Measurements from ENCODE around the gene SCAMP4. TPM values are rescaled to one million over a fixed set of nuclear protein-coding genes. Genes with fewer than 3 reads are reported as not detected.

The SCAMP4 gene
- total RNA-seq, 6 experiments from 2014 or later: 51.7 to 84.8 (median 58.5) TPM

DNA sequence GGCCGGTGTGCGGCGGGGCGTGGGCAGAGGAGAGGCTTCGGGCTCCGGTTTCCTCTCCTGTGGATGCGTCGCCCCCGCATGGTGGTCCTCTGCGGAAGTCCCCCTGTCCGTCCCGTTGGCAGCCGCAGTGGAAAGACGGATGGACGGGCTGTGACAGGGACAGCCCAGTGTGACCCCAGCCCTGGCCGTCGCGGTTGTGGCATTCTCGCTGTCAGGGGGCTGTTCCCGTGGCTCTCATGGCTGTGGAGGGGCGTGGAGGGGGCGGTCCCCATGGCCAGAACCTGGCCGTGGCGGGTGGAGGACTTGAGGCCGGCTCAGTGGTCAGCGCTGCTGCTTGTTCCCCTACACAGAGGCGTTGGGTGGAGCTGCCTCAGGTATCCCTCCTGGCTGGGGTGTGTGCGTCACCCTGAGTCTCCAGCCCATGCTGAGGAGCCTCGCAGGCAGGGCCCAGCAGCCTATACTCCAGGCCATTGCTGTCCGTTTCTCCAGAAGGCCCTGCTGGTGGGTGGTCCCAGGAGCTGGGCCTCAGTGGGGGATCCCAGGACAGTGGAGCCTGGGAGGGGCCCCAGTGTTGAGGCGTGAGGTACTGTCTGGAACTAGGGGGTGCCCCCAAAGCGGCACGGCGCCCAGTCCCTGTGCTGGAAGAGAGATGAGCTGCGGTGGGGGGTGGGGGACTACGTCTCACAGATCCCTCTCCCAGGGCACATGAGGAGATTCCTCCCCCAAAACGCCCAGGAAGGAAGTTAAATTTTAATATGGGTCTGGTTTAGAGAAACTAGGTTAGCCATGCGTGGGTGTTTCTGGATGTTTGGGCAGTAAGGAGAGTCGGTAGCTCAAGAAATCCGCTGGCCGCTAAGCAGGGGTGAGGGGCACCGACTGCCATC, 56.0 kb downstream of the SCAMP4 start:
- Mint-ChIP-seq H3K27ac (no peak overlapping the region), H3K36me3 (ENCODE audit: low read depth) (no peaks in the 10 kb centered on the region), H3K27me3 (ENCODE audit: insufficient read depth) (no peaks in the 10 kb centered on the region), H3K4me1 (ENCODE audit: low read depth) (no peaks in the 10 kb centered on the region), H3K4me3 (no peak overlapping the region), H3K9me3 (no peaks in the 10 kb centered on the region)
- no peak for DNase-seq
- TF ChIP-seq, protein P1, sequence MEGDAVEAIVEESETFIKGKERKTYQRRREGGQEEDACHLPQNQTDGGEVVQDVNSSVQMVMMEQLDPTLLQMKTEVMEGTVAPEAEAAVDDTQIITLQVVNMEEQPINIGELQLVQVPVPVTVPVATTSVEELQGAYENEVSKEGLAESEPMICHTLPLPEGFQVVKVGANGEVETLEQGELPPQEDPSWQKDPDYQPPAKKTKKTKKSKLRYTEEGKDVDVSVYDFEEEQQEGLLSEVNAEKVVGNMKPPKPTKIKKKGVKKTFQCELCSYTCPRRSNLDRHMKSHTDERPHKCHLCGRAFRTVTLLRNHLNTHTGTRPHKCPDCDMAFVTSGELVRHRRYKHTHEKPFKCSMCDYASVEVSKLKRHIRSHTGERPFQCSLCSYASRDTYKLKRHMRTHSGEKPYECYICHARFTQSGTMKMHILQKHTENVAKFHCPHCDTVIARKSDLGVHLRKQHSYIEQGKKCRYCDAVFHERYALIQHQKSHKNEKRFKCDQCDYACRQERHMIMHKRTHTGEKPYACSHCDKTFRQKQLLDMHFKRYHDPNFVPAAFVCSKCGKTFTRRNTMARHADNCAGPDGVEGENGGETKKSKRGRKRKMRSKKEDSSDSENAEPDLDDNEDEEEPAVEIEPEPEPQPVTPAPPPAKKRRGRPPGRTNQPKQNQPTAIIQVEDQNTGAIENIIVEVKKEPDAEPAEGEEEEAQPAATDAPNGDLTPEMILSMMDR (IDR thresholded peaks at IDR 0.05): no peak

DNA sequence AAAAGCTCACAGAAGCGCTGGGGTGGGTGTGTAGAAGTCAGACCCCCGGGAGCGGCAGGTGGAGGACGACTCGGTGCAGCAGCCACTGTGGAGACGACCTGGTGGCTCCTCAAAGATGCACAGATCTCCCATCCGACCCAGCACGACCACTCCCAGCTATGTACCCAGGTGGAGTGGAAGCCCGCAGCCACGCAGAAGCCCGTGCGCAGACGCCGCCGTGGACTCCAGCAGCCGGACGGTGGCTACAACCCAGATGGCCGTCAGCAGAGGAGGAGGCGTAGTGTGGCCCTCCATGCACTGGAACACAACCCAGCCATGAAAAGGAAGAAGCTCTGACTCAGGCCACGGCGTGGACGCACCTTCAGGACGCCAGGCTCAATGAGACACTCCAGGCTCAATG, 57.5 kb downstream of the SCAMP4 start:
- TF ChIP-seq, protein P1 (IDR thresholded peaks at IDR 0.05): no peak
- no peaks in the 10 kb centered on the region for H3K4me1 Mint-ChIP-seq (ENCODE audit: low read depth)
- no peak for DNase-seq
- H3K4me3 Mint-ChIP-seq: no peak overlapping the region
- no peaks in the 10 kb centered on the region for H3K36me3 Mint-ChIP-seq (ENCODE audit: low read depth)
- H3K9me3 Mint-ChIP-seq: no peaks in the 10 kb centered on the region
- no peaks in the 10 kb centered on the region for H3K27me3 Mint-ChIP-seq (ENCODE audit: insufficient read depth)
- no peak overlapping the region for H3K27ac Mint-ChIP-seq

GRCh38 chr19:1967087-1967608, 61.9 kb downstream of the SCAMP4 start:
- no peak overlapping the region for H3K27ac Mint-ChIP-seq
- no peaks in the 10 kb centered on the region for H3K36me3 Mint-ChIP-seq (ENCODE audit: low read depth)
- H3K27me3 Mint-ChIP-seq (ENCODE audit: insufficient read depth): no peaks in the 10 kb centered on the region
- TF ChIP-seq, protein P1 (IDR thresholded peaks at IDR 0.05): no peak
- H3K9me3 Mint-ChIP-seq: no peaks in the 10 kb centered on the region
- H3K4me1 Mint-ChIP-seq (ENCODE audit: low read depth): no peaks in the 10 kb centered on the region
- H3K4me3 Mint-ChIP-seq: no peak overlapping the region
- DNase-seq: no peak

DNA sequence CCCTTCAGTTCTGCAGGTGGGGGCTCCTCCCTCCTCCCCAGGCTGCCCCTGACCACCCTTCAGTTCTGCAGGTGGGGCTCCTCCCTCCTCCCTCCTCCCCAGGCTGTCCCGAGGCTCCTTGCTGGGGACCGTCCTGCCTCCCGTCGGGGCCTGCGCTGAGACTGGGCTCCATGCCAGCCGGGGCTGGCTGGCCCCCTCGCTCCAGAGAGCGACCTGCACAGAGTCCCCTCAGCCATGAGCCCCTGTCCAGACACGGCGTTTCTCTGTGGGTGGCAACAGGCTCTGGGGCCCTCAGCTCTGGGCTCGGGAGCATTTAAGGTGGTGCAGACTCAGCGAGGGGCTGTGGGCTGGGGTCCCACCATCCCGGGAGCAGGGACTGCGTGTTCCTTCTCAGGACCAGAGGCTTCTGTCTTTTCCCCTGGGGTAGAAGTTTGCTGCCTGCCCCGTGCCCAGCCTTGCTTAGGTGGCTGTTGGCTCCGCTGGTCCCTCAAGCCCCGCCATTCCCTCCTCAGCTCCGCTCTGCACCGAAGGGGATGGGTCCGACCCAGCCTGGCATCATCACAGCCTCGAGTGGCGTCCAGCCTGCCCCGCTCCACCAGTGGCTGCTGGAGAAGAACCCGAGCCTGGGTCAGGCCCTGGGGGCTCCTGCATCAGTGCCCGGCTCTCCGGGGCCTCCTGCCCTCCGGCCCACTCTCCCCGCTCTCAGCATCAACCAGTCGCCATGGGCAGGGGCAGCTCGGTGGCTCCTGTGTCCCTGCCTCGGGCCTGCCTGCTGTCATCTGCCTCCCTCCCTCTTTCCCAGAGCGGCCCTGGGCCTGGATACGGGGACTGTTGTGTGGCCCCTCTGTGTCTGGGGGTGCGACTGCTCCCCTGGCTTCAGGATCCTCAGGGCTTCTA, 63.3 kb downstream of the SCAMP4 start:
- no peak for DNase-seq
- TF ChIP-seq, protein P1 (IDR thresholded peaks at IDR 0.05): no peak
- H3K4me3 Mint-ChIP-seq: no peak overlapping the region
- H3K4me1 Mint-ChIP-seq (ENCODE audit: low read depth): no peaks in the 10 kb centered on the region; the same call in 1 of the 2 replicates
- no peaks in the 10 kb centered on the region for H3K27me3 Mint-ChIP-seq (ENCODE audit: insufficient read depth)
- no peaks in the 10 kb centered on the region for H3K36me3 Mint-ChIP-seq (ENCODE audit: low read depth)
- no peak overlapping the region for H3K27ac Mint-ChIP-seq
- H3K9me3 Mint-ChIP-seq: no peaks in the 10 kb centered on the region

GRCh38 chr19:1969176-1970002, 64.2 kb downstream of the SCAMP4 start:
- H3K27ac Mint-ChIP-seq: no peak overlapping the region
- H3K4me3 Mint-ChIP-seq: no peak overlapping the region
- no peaks in the 10 kb centered on the region for H3K9me3 Mint-ChIP-seq
- no peaks in the 10 kb centered on the region for H3K27me3 Mint-ChIP-seq (ENCODE audit: insufficient read depth)
- no peaks in the 10 kb centered on the region for H3K36me3 Mint-ChIP-seq (ENCODE audit: low read depth)
- TF ChIP-seq, protein P1 (IDR thresholded peaks at IDR 0.05): no peak
- no peak for DNase-seq
- no peaks in the 10 kb centered on the region; the same call in 1 of the 2 replicates for H3K4me1 Mint-ChIP-seq (ENCODE audit: low read depth)
